GM19238 (cell line): ENCODE data around the gene TPST1.
"Not testable (repeated sequence)": the region's sequence is repeated elsewhere in the genome, so short reads cannot be mapped to it uniquely, and the experiment has no call there.

Source experiments
- DNase-seq: peaks from one replicate; pipeline ENCODE4 v3.0.0; 2011; ENCODE audit warnings: low spot score; ENCODE audit not compliant: insufficient read length

TPST1 gene

DNA sequence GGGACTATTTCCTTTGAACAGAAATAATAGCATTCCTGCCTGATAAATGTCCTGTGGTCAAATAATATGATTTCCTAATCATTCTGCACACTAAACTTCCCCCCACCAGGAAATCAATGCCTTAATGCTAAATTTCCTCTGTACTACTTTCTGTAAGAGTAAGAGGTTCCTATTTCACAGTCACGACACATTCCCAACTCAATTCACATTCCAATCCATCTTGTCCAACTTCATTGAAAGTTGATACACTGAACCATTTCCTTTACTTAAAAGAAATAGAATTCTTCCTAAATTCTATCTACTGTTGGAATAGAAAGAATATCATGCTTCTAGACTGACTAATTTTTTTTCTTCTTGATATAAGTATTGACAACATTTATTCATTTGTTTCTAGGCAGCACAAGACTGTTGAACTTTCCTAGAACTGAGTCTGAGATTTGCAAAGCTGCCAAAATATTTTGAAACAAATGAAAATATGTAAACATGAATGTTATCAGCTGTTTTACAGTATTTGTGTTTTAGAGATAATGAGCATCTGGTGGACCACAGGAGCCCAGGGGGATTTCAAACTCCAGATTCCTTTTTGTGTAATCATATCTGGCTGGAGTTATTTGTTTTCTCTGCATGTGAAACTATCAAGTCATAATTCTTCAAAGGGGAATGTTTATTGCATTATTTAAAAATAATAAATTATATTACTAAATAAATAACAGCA, 121.5 kb downstream of the TPST1 start:
- no peak for DNase-seq

DNA sequence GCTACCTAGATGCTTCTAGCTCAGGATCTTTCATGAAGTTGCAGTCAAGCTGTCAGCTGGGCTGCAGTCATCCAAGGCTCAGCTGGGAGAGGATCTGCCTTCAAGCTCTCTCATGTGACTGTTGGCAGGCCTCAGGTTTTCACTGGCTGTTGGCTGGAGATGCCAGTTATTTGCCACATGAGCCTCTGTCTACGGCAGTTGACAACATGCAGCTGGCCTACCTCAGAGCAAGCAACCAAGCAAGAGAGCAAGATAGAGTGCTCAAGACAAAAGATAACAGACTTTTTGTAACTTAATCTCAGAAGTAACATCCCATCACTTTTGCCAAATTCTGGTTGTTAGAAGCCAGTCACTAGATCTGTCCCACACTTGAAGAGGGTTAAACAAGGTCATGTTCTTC, 125.8 kb downstream of the TPST1 start:
- DNase-seq = no peak

DNA sequence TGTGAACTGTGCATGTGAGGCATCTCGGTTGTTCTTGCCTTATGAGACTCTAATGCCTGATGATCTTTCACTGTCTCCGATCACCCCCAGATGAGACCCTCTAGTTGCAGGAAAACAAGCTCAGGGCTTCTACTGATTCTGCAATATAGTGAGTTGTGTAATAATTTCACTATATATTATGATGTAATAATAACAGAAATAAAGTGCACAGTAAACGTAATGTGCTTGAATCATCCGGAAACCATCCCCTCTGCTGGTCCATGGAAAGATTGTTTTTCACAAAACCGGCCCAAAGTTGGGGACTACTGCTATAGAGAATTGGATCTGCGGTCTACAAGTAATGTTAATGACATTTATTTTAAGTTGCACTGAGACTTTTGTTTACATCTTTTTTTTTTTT, 126.7 kb downstream of the TPST1 start:
- no peak for DNase-seq

DNA sequence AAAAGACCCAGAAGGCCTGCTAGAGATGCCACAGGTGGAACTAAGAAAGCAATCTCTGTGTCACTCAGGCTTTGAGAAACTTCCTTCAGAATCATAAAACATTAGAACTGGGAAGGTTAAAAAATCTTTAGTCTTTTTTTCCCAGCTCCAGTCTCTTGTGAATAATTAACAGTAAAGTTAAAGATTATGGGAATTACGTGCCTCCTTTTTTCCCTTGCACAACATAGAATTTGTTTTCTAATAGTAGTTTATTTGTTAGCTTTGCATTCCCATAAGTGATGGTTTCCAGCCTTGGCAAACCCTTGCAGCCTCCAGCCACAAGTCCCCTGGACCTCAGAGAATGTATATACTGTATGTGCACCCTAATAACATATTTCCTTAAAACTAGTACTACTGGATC, 128.3 kb downstream of the TPST1 start:
- DNase-seq = no peak

DNA sequence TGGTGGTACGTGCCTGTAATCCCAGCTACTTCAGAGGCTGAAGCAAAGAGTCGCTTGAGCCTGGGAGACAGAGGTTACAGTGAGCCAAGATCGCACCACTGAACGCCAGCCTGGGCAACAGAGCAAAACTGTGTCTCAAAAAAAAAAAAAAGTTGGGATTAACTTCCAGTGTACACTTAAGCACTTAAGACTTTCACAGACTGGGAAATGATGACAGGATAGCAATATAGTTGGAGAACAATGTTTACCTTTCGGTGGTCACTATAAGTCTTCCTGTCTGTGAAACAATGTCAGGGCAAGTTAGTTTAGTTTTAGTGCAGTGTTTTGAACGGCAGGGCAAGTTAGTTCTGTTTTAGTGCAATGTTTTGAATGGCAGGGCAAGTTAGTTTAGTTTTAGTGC, 130.2 kb downstream of the TPST1 start:
- no peak for DNase-seq

DNA sequence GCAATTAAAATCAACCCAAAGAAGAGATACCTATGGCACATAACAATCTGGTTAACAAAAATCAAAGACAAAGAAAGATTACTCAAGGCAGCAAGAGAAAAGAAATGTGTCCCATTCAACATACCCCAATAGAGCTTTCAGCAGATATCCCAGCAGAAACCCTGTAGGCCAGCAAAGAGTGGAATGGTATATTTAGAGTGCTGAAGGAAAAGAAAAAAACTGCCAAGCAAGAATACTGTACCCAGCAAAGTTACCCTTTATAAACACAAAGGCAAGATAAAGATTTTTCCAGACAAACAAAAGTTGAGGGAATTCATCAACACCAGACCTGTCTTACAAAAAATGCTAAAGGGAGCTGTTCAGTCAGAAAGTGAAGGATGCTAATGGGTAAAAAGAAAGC, 131.6 kb downstream of the TPST1 start:
- no peak for DNase-seq

DNA sequence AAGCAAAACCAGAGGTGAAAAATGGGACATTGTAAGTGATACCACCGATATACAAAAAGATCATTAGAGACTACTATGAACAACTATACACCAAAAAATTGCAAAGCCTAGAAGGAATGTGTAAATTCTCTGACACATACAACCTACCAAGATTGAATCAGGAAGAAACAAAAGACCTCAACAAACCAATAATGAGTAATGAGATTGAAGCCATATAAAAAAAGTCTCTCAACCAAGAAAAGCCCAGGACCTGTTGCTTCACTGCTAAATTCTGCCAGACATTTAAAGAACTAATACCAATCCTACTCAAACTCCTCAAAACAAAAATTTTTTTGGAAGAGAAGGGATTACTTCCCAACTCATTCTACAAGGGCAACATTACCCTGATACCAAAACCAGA, 134.0 kb downstream of the TPST1 start:
- DNase-seq = no peak

DNA sequence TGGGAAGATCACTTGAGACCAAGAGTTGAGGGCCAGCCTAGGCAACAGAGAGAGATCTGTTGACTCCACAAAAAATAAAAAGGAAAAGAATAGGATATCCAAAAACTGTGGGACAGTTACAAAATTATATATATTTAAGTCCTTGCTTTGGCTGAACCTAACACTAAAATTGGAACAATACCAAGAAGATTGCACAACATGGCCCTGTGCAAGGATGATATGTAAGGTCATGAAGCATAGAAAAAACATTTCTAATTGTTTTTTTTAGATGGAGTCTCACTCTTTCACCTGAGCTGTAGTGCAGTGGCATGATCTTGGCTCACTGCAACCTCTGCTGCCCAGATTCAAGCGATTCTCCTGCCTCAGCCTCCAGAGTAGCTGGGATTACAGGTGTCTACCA, 139.0 kb downstream of the TPST1 start:
- DNase-seq = no peak

DNA sequence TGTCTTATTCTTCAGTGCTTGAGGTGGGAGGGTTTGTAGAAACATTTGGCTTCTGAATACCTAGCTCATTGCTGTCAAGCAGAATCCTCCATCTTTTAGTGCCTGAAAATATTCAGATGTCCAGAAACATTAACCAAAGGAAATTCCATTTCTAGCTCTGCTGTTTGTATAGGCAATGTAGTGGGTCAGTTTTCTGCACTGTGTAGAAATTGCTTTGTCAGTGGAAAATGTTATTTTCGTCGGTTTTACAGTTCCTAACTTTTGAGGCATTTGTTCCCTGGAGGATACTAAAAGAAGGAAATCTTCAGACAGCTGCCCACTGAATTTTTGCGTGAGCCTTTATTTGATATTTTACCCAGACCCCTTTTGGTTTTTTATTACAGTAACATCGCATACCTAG, 143.4 kb downstream of the TPST1 start:
- no peak for DNase-seq

DNA sequence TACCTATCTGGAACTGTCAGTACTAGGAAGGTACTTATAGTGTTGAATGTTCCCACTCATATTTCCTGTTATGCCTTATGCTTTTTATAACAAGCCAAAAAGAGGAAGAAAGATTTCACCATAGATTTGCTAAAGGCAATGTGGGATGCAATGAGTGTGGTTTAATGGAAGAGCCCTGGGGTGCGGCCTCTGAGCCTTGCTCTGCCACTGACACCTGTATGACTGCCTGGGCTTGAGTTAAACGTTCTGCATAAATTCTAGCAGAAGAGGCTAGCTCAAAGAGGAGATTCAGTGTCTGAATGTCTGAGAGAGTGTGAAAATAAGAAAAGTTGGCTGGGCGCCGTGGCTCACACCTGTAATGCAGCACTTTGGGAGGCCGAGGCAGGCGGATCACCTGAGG, 143.8 kb downstream of the TPST1 start:
- no peak for DNase-seq

DNA sequence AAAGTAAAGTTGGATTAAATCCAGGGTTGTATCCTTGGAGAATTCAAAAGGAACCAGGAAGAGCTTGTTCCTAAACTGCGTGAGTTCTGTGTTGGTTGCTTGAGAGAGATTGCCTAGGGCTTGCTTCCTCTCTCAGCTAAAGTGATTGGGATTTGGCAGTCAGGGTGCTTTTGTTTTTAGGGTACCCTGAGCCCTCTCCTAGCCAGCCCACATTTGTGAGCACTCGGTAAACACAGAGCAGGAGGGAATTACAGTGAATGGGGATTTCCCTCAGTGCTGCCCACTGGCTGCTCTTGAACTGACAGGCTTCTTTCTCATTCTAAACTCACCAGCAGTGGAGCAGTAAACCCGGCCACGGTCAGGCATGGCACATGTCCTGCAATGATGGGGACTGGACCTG, 146.9 kb downstream of the TPST1 start:
- DNase-seq = no peak

DNA sequence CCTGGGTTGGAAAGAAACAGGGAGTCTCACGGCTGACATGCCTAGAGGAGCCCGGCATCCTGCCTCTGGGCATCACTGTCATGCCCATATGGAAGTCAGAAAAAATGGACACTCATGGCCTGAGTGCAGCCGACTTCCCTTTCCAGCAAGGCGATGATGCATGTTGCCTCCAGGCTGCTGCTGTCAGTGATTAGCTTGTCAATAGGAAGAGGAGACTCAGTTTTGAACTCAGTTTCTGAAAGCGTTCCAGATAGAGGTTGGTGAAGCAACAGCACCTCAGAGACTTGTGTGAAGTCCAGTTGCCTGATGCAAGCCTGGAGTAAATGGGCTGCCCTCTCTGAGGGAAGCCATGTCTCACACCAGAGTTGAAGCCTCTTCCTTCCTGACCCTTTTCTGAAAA, 148.4 kb downstream of the TPST1 start:
- no peak for DNase-seq

DNA sequence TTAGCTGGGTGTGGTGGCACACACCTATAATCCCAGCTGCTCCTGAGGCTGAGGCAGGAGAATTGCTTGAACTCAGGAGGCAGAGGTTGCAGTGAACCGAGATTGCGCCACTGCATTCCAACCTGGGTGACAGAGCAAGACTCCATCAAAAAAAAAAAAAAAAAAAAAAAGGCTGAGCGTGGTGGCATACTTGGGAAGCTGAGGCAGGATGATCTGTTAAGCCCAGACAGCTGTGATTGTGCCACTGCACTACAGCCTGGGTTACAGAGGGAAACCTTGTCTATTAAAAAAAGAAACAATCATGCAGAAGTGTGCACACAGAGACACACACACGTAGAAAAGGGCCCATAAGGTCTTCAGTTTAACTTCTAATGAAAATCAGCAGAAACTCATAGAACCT, 150.6 kb downstream of the TPST1 start:
- DNase-seq = no peak

DNA sequence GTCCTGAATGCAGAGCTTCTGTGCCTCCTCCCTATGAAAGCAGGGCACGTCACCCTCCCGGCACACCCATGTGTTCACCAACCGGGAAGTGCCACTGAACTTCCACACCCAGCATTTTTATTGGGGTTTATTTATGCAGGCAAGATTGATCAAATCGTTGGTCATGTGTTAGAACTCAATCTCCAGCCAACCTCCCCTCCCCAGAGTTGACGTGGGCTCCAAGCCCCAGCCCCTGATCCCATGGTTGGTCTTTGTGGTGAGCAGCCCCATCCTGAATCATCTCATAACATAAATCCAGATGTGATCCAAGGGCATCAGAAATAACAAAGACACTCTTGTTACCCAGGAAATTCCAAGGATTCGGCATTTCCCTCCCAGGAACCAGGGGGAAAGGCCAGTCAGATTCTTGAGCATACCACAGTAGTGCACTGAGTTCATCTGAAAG, 151.2 kb downstream of the TPST1 start:
- DNase-seq = no peak

DNA sequence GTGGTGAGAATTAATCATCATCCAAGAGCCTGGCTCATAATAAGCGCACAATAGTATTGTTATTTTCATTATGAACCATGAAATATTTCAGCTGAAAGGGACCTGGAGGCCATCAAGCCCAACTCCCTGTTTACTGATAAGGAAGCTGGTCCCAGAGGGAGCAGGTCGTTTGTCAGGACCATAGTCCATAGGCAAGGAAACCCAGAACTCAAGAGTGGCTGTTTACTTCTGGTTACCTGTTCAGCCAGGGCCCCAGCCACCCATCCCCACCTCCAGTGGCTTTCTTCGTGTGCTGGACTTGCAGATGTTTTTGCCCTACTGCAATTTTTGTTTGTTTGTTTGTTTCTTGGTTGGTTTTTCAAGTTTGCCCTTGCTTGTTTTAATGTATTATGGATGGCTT, 152.0 kb downstream of the TPST1 start:
- no peak for DNase-seq

DNA sequence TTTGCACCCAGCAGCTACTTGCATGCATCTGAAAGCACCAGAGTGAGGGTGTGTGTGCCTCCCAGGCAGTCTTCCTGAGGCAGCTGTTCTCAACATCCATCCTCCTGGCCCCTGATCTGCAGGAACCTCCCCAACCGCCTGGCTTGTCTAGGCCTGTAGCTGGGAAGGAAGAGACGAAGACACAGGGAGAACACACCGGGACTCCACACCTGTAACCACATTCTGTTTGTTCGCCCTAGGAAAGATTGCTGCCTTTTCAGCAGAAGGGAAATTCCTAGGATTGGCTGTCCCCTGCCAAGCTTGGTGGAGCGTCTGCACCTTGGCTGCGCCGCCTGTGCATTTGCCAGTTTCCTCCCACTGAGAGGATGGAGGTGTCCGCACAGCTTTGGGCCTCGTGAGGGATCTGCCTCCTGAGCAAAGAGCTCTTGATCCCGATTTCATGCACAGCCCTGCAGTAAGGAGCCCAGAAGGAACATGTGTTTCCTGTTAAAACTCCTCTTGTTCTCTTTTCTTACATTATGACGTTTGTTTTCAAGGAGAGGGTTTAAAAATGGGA, 154.6 kb downstream of the TPST1 start:
- DNase-seq = no peak

DNA sequence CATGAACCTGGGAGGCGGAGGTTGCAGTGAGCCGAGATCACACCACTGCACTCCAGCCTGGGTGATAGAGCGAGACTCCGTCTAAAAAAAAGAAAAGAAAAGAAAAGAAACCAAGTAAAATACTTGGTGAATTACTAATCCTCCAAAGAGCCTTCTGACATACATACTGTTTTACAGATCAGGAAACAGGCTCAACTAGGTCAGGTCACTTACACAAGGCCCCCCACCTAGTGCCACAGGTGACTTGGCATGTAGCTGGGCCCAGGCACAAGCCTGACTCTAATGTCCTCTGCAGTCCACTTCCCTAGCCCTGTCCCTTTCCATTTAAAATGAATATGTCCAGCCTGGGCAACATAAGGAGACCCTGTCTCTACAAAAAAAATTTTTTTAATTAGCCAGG, 157.0 kb downstream of the TPST1 start:
- no peak for DNase-seq

DNA sequence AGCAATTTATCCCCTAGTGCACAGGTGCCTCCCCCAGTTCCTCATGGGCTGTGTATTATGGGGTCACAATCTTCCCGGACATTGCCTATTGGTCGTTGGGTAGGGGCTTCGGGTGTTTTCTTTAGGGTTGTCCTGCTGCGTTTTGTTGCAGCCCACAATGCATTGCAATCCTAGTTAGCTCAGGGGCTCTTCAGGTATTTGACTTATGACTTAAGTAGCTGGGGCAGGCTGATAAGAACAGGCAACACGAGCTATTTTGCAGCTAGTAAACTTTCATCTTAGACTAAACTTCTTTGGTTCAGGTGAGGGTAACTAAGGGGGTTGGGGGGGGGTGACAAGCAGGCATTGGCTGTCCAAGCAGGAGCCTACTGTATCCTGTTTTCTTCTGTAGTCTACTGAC, 158.5 kb downstream of the TPST1 start:
- no peak for DNase-seq

DNA sequence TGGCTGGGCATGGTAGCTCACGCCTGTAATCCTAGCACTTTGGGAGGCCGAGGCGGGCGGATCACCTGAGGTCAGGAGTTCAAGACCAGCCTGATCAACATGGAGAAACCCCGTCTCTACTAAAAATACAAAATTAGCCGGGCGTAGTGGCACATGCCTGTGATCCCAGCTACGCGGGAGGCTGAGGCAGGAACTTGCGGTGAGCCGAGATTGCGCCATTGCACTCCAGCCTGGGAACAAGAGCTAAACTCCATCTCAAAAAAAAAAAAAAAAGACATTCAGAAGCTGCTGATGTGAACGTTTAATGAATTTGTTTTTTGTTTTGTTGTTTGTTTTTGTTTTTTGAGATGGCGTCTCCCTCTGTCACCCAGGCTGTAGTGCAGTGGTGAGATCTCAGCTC, 159.9 kb downstream of the TPST1 start:
- DNase-seq = not testable (repeated sequence)

DNA sequence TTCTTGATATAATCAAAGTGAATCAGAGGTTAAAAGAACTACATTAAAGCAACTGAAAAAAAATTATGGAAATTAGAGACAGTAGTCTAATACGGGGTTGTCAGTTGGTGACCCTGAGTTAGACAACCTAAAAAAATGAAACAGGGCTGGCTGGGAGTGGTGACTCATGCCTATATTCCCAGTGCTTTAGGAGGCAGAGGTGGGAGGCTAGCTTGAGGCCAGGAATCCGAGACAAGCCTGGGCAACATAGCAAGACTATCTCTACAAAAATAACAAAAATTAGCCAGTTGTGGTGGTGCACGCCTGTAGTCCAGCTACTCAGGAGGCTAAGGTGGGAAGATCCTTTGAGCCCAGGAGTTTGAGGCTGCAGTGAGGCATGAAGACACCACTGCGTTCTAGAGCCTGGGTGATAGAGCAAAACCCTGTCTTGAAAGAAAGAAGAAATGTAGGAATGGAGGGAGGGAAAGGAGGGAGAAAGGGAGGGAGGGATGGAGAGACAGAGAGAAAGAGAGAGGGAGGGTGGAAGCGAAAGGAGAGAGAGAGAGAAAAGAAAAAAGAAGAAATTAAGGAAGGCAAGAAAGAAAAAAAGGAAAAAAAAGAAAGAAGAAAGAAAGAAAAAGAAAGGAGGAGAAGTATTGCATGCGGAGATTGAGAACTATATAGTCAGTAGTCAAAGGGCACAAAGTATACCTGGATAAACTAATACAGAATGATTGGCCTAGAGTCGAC, 166.1 kb downstream of the TPST1 start:
- no peak for DNase-seq

DNA sequence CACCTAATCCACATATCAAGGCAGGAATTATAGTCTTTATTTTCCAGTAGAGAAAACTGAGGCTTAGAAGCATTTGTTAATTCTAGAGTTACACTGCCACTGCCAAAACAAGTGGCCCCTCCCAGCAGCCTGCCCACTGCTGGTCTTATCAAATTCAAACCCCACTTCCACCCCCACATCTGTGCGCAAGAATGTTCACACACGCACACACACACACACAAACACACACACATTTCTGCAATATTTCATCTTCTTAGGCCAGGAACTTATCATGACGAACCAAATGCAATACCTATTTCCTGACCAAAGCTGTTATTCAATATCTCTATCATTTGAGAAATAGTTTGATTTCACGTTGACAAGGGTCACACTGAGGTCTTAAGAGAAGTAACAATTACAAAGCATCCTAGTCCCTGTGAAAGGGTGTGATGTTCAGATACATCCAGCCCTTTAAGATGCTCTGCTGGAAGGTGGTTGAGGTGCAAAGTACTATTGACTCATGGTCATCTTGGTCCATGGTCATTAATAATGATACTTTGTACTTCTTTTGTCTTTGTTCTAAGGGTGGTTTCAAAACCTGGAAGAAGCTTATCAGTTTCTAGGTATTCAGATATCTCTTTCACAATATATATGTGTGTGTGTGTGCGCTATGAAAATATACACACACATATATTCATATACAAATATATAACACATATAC, 169.2 kb downstream of the TPST1 start:
- not testable (repeated sequence) for DNase-seq

DNA sequence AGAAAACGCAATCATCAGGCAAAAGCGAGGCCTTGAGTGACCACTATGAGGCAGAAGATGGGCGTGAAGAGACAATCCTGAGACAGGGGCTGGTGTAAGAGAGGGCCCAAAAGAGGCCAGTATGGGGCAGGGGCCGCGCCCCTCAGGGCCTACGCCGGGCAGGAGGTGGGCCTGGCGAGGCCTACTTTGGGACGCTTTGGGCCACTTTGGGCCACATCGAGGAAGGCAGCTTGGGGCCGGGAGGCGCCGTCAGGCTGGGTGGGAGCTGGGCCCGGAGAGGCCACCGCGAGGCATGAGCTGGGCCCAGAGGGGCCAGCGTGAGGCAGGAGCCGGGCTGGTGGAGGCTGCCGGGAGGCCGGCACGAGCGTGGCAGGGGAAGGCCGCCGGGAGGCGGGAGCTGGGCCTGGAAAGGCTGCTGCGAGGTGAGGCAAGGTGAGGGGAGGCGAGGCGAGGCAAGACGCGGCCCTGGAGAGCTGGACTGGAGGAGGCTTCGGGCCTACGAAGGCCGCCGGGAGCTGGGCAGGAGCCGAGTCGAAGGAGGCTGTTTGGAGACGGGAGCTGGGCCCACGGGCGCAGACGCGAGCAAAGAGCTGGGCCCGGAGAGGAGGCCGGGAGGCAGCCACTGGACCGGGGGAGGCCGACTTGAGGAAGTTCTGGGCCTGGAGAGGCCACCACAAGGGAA, 171.3 kb downstream of the TPST1 start:
- DNase-seq = no peak
